ENCODE results near the gene FABP3. TPM values are rescaled to one million over a fixed set of nuclear protein-coding genes. Genes with fewer than 3 reads are reported as not detected.

FABP3 gene
- total RNA-seq, 2 experiments from 2014 or later: not detected

DNA sequence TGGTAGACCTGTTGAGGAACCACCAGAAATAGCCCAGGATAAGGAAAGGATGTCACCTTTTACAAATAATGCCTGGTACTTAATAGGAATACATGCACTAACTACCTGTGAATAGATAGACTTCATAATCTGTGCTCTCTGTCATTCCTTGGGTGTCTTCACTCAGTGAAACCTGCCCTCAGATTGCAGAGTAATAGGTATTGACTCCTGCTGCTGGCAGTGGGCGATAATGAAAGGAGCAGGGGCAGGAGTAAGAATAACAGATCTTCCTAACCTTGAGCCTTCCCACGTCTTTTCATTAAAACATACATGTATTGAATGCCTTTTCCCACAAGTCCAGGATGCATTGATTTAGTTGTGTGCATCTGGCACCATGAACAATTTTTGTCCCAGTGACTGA, 16.4 kb downstream of the FABP3 start:
- H3K27me3 ChIP-seq (ENCODE audit: control insufficient read depth in 1 of 2, insufficient read depth in 2 of 2, low read length in 2 of 2): no peaks in the 10 kb centered on the region
- Mint-ChIP-seq H3K36me3 (ENCODE audit: low read depth) (peaks cover 74% of the 10 kb centered on the region), H3K9me3 (no peaks in the 10 kb centered on the region)

DNA sequence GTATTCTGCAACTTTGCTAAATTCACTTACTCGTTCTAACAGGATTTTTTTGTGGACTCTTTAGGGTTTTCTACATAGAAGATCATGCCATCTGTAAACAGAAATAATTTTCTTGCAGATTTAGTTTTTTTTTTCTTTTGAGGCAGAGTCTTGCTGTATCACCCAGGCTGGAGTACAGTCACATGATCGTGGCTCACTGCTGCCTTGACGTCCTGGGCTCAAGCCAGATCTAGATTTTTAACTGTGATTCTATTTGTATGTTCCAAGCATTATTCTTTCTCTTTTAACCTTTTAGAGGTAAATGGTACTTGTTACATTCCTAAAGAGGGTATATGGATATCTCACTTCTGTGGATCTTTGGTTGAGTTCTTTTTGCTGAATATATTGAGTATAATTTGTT, 18.6 kb downstream of the FABP3 start:
- ATAC-seq (ENCODE audit: poor library complexity) (no peak), DNase-seq (no peak)
- Mint-ChIP-seq H3K36me3 (ENCODE audit: low read depth) (peaks cover 76% of the 10 kb centered on the region), H3K9me3 (no peaks in the 10 kb centered on the region), H3K4me1 (ENCODE audit: low read depth) (no peaks in the 10 kb centered on the region), H3K4me3 (no peak overlapping the region), H3K27me3 (no peaks in the 10 kb centered on the region), H3K27ac (no peak overlapping the region)
- CTCF ChIA-PET: no interaction called here
- TF ChIP-seq, protein P1, sequence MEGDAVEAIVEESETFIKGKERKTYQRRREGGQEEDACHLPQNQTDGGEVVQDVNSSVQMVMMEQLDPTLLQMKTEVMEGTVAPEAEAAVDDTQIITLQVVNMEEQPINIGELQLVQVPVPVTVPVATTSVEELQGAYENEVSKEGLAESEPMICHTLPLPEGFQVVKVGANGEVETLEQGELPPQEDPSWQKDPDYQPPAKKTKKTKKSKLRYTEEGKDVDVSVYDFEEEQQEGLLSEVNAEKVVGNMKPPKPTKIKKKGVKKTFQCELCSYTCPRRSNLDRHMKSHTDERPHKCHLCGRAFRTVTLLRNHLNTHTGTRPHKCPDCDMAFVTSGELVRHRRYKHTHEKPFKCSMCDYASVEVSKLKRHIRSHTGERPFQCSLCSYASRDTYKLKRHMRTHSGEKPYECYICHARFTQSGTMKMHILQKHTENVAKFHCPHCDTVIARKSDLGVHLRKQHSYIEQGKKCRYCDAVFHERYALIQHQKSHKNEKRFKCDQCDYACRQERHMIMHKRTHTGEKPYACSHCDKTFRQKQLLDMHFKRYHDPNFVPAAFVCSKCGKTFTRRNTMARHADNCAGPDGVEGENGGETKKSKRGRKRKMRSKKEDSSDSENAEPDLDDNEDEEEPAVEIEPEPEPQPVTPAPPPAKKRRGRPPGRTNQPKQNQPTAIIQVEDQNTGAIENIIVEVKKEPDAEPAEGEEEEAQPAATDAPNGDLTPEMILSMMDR (IDR thresholded peaks at IDR 0.05): no peak
- Histone ChIP-seq H3K4me3 (ENCODE audit: low read length) (no peak overlapping the region), H3K27ac (ENCODE audit: low read depth in 1 of 2, low read length in 2 of 2) (no peak overlapping the region), H3K36me3 (ENCODE audit: insufficient read depth, low read length) (peaks cover 40% of the 10 kb centered on the region), H3K9me3 (ENCODE audit: control insufficient read depth in 1 of 2, insufficient read depth in 1 of 2, low read length in 2 of 2) (no peaks in the 10 kb centered on the region), H3K4me1 (ENCODE audit: insufficient read depth, low read length) (no peaks in the 10 kb centered on the region), H3K27me3 (ENCODE audit: control insufficient read depth in 1 of 2, insufficient read depth in 2 of 2, low read length in 2 of 2) (no peaks in the 10 kb centered on the region)
- POLR2A ChIA-PET: no interaction called here
- intact Hi-C loops (cut with DNase I, micrococcal nuclease): no loop called here

More for the DNA sequence above, 16.4 kb downstream of the FABP3 start:
- H3K36me3 ChIP-seq (ENCODE audit: insufficient read depth, low read length): peaks cover 30% of the 10 kb centered on the region
- no peak overlapping the region for H3K27ac Mint-ChIP-seq
- ATAC-seq (ENCODE audit: poor library complexity): no peak
- ChIA-PET CTCF (no interaction called here), POLR2A (no interaction called here)
- intact Hi-C loops (cut with DNase I, micrococcal nuclease): no loop called here
- H3K4me1 Mint-ChIP-seq (ENCODE audit: low read depth): no peaks in the 10 kb centered on the region
- TF ChIP-seq, protein P1 (IDR thresholded peaks at IDR 0.05): no peak
- H3K27me3 Mint-ChIP-seq: no peaks in the 10 kb centered on the region
- no peak overlapping the region for H3K4me3 ChIP-seq (ENCODE audit: low read length)
- no peak overlapping the region for H3K4me3 Mint-ChIP-seq
- no peak overlapping the region for H3K27ac ChIP-seq (ENCODE audit: low read depth in 1 of 2, low read length in 2 of 2)
- DNase-seq: no peak
- no peaks in the 10 kb centered on the region for H3K9me3 ChIP-seq (ENCODE audit: control insufficient read depth in 1 of 2, insufficient read depth in 1 of 2, low read length in 2 of 2)
- H3K4me1 ChIP-seq (ENCODE audit: insufficient read depth, low read length): no peaks in the 10 kb centered on the region

DNA sequence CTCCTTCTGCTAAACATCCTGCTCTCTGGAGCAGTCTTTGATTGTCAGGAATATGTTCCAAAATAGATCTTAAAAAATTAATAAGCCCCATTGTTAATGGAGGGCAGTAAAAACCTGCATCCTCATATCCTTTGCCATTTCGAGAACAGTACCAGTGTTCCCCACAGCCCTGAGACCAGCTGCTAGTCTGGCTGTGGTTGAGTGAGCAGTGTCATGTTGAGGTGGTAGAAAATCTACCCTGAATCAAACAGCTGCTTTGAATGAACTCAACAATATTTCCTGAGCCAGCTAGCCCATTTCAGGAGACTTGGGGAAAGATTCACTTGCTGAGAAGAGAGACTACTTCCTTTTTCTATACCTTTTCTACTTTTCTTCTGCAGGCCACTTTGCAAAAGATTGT, 24.4 kb downstream of the FABP3 start:
- ChIA-PET POLR2A (no interaction called here), CTCF (no interaction called here)
- H3K27me3 Mint-ChIP-seq: no peaks in the 10 kb centered on the region
- H3K4me1 ChIP-seq (ENCODE audit: insufficient read depth, low read length): no peaks in the 10 kb centered on the region
- H3K9me3 ChIP-seq (ENCODE audit: control insufficient read depth in 1 of 2, insufficient read depth in 1 of 2, low read length in 2 of 2): no peaks in the 10 kb centered on the region
- H3K27ac Mint-ChIP-seq: no peak overlapping the region
- H3K36me3 ChIP-seq (ENCODE audit: insufficient read depth, low read length): peaks cover 54% of the 10 kb centered on the region
- no peaks in the 10 kb centered on the region for H3K9me3 Mint-ChIP-seq
- no peak for DNase-seq
- no peaks in the 10 kb centered on the region for H3K27me3 ChIP-seq (ENCODE audit: control insufficient read depth in 1 of 2, insufficient read depth in 2 of 2, low read length in 2 of 2)
- TF ChIP-seq, protein P1 (IDR thresholded peaks at IDR 0.05): no peak
- H3K36me3 Mint-ChIP-seq (ENCODE audit: low read depth): peaks cover 85% of the 10 kb centered on the region
- H3K27ac ChIP-seq (ENCODE audit: low read depth in 1 of 2, low read length in 2 of 2): no peak overlapping the region
- H3K4me3 Mint-ChIP-seq: no peak overlapping the region
- no peak for ATAC-seq (ENCODE audit: poor library complexity)
- H3K4me3 ChIP-seq (ENCODE audit: low read length): no peak overlapping the region
- intact Hi-C loops (cut with DNase I, micrococcal nuclease): no loop called here
- H3K4me1 Mint-ChIP-seq (ENCODE audit: low read depth): no peaks in the 10 kb centered on the region

All from CD4-positive, alpha-beta T cell (primary cell).